GM18519 (cell line): ENCODE results near the gene MISP.
"Not testable (repeated sequence)": the region's sequence is repeated elsewhere in the genome, so short reads cannot be mapped to it uniquely, and the experiment has no call there.

ENCODE experiments used
- ATAC-seq: cut with Tn5 transposase; IDR thresholded peaks from one replicate; pipeline ENCODE4 v1.9.1; 2021; ENCODE audit warnings: mild to moderate bottlenecking, moderate library complexity; ENCODE audit not compliant: unreplicated experiment, low FRiP score

The MISP gene

GRCh38 chr19:743168-743687 is 7.7 kb upstream of the MISP start:
- no peak for ATAC-seq

- ATAC-seq = not testable (repeated sequence)
Observed at GRCh38 chr19:745138-745537, 5.8 kb upstream of the MISP start.

- no peak for ATAC-seq
Observed at GRCh38 chr19:746208-746819, 4.6 kb upstream of the MISP start.

GRCh38 chr19:746956-747355 is 4.0 kb upstream of the MISP start:
- no peak for ATAC-seq

GRCh38 chr19:747432-748273 is 3.3 kb upstream of the MISP start:
- no peak for ATAC-seq

- ATAC-seq = no peak
Observed at GRCh38 chr19:748274-748598, 2.7 kb upstream of the MISP start.

- ATAC-seq = no peak
Observed at GRCh38 chr19:749811-750210, 1.1 kb upstream of the MISP start.

- no peak for ATAC-seq
Observed at GRCh38 chr19:751501-752341, 809 bp downstream of the MISP start.

GRCh38 chr19:752652-753517 is 2.0 kb downstream of the MISP start:
- no peak for ATAC-seq

GRCh38 chr19:754530-754929 is 3.6 kb downstream of the MISP start:
- ATAC-seq = no peak

- no peak for ATAC-seq
Observed at GRCh38 chr19:755063-755462, 4.2 kb downstream of the MISP start.

- no peak for ATAC-seq
Observed at GRCh38 chr19:756236-756635, 5.3 kb downstream of the MISP start.

GRCh38 chr19:756821-757688 is 6.1 kb downstream of the MISP start:
- no peak for ATAC-seq

- ATAC-seq = no peak
Observed at GRCh38 chr19:757811-758668, 7.1 kb downstream of the MISP start.

GRCh38 chr19:763181-763580 is 12.3 kb downstream of the MISP start:
- ATAC-seq = no peak

- ATAC-seq = no peak
Observed at GRCh38 chr19:763869-764268, 13.0 kb downstream of the MISP start.

GRCh38 chr19:764301-764700 is 13.4 kb downstream of the MISP start:
- no peak for ATAC-seq

- ATAC-seq = no peak
Observed at GRCh38 chr19:765179-765738, 14.3 kb downstream of the MISP start.
